HEK293T (cell line): Measurements from ENCODE around the gene INPP5A.

Source experiments
- LEF1 ChIP-seq: fragments of 450-650 bp; IDR thresholded peaks from 2 replicates; pipeline ENCODE4 v1.6.1; 2017; ENCODE audit warnings: mild to moderate bottlenecking, borderline replicate concordance
- SP1 ChIP-seq: fragments of 450-650 bp; IDR thresholded peaks from 2 replicates; pipeline ENCODE4 v1.6.1; 2017

DNA sequence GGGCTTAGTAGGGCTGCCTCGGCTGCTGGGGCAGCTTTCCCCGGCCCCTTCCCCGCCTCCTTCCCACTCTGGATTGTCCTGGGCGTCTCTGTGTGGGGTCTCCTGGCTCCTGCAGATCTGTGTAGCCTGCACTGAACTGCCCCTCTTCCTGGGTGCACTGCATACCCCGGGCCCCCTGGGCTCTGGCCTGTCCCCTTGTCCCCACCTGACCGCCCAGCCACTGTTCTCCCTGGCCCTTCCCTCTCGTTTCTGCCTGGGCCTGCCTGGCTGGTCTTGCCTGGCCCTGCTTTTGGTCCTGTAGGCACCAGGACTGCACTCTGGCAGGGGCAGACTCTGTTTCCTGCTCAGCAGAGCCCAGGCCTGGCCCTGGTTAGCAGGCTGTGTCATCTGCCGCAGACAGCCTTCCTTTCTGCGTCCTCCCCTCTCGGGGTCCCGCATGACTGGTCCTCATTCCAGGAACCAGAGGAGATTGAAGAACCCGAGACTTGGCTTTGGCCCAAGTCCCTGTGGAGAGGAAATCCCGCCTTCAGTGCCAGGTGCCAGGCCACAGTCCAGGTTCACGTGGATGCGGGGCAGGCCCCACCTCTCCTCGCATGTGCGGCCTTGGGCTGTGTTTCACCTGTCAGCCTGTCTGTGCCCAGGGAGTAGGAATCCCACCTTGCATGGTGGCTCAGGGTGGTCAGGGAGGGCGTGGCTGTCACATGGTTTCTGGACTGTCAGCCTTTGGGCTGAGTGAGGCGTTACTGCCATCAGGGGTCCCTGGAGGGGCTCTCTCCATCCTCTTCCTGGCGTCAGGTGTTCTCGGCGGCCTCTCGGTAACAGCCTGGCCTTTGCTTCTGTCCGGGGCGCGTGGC is 9.2 kb downstream of the INPP5A start:
- TF ChIP-seq SP1 (no peak), LEF1 (no peak)
